NCI-H524 treated with DMSO at 0.1 percent for 48 hours (cell line): Measurements from ENCODE around the gene MMP25.

Experiments
- DNase-seq: peaks from one replicate; lab custom pipeline; 2025; lab: John Stamatoyannopoulos, UW

MMP25 gene

GRCh38 chr16:3096362-3096761, 50.0 kb downstream of the MMP25 start:
- DNase-seq: no peak

GRCh38 chr16:3097266-3097665, 50.9 kb downstream of the MMP25 start:
- no peak for DNase-seq

GRCh38 chr16:3098459-3099394, 52.4 kb downstream of the MMP25 start, which contains the start of gene ZSCAN10:
TSS of gene ZSCAN10 (minus strand) at chr16:3099294. CDS start at chr16:3092937, 6,357 bp downstream.
- DNase-seq: no peak

GRCh38 chr16:3099395-3099731, 53.0 kb downstream of the MMP25 start:
- DNase-seq: no peak

- peak; percentile 52 for DNase-seq
These were observed 53.6 kb downstream of the MMP25 start for GRCh38 chr16:3099732-3100499.

- DNase-seq: no peak
These were observed 54.9 kb downstream of the MMP25 start for GRCh38 chr16:3101018-3101840.

- DNase-seq: no peak
These were observed 55.6 kb downstream of the MMP25 start for GRCh38 chr16:3101841-3102470.

GRCh38 chr16:3106205-3106928, 60.0 kb downstream of the MMP25 start:
- peak; percentile 65 for DNase-seq
